Measurements from ENCODE around the gene NCK1. TPM values are rescaled to one million over a fixed set of nuclear protein-coding genes. Genes with fewer than 3 reads are reported as not detected.
"Not testable (repeated sequence)": the region's sequence is repeated elsewhere in the genome, so short reads cannot be mapped to it uniquely, and the experiment has no call there.

The NCK1 gene
- total RNA-seq, 3 donors from 2014 or later = 25.7 to 31.2 (median 30.0) TPM

GRCh38 chr3:136889947-136890346, 27.9 kb downstream of the NCK1 start:
- no peak for ATAC-seq
- Mint-ChIP-seq H3K27me3 (ENCODE audit: low read depth) (no peaks in the 10 kb centered on the region), H3K9me3 (peaks cover 7% of the 10 kb centered on the region), H3K4me1 (ENCODE audit: low read depth) (peaks cover 72% of the 10 kb centered on the region), H3K36me3 (ENCODE audit: insufficient read depth) (peaks cover 32% of the 10 kb centered on the region), H3K4me3 (no peak overlapping the region)
- DNase-seq = no peak

DNA sequence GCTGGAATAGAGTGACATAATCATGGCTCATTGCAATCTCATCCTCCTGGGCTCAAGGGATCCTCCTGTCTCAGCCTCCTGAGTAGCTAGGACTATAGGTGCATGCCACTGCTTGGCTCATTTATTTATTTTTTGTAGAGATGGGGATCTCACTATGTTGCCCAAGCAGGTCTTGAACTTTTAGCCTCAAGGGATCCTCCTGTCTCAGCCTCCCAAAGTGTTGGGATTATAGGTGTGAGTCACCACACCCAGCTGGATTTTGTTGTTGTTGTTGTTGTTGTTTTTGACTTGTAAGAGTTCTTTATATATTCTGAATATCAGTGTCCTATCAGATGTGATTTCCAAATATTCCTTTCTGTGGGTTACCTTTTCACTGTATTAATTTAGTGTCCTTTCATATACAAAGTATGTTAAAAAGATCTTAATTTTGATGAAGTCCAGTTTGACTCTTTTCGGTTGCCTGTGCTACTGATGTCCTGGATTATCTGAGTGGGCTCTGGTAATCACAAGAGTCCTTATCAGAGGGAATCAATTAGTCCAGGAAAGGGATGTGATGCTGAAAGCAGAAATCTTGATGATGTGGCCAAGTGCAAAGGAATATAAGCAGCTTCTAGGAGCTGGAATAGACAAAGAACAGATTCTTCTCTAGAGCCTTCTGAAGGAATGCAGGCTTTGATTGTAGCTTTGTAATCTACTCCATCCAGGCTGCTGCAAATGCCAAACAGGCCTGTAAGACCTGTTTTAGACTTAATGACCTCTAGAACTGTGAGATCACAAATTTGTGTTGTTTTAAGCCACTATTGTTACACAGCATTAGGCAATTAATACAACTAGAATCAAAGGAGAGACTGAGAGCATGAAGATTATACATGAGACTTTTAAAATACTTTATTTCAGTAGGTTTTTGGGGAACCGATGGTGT, 30.2 kb downstream of the NCK1 start:
- DNase-seq = no peak
- Mint-ChIP-seq H3K27me3 (ENCODE audit: low read depth) (no peaks in the 10 kb centered on the region), H3K36me3 (ENCODE audit: insufficient read depth) (peaks cover 35% of the 10 kb centered on the region), H3K9me3 (peaks cover 7% of the 10 kb centered on the region), H3K4me3 (no peak overlapping the region), H3K4me1 (ENCODE audit: low read depth) (peaks cover 59% of the 10 kb centered on the region)
- ATAC-seq = no peak

- Mint-ChIP-seq H3K9me3 (peaks cover 7% of the 10 kb centered on the region), H3K4me3 (no peak overlapping the region), H3K4me1 (ENCODE audit: low read depth) (peaks cover 58% of the 10 kb centered on the region), H3K27me3 (ENCODE audit: low read depth) (no peaks in the 10 kb centered on the region), H3K36me3 (ENCODE audit: insufficient read depth) (peaks cover 37% of the 10 kb centered on the region)
- DNase-seq = no peak
- no peak for ATAC-seq
These were observed 31.9 kb downstream of the NCK1 start for GRCh38 chr3:136893848-136894443.

- H3K9me3 Mint-ChIP-seq; H3K27me3 Mint-ChIP-seq (ENCODE audit: low read depth); DNase-seq; H3K4me3 Mint-ChIP-seq; ATAC-seq: not testable (repeated sequence)
- Mint-ChIP-seq H3K36me3 (ENCODE audit: insufficient read depth) (peaks cover 31% of the 10 kb centered on the region), H3K4me1 (ENCODE audit: low read depth) (peaks cover 72% of the 10 kb centered on the region)
These were observed 35.2 kb downstream of the NCK1 start for GRCh38 chr3:136897171-136897570.

DNA sequence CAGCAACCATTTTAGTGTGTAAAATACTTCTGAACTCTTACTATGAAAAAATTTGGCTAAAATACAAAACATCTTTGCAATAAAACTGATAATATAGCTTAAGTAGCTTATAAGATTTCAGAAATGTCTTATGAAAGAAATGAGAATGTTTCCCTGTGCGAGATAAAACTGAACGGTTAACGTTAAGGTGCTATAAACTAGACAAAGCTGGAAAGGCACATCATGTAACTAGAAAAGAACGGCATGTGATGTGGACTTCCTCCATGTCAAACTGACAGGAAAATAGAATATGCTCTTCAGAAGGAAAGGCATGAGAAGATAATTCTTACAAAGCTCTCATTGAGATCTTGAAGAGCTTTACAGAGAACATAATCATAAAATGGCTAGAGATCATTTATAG, 36.5 kb downstream of the NCK1 start:
- peaks cover 65% of the 10 kb centered on the region for H3K4me1 Mint-ChIP-seq (ENCODE audit: low read depth)
- peaks cover 25% of the 10 kb centered on the region for H3K36me3 Mint-ChIP-seq (ENCODE audit: insufficient read depth)
- H3K4me3 Mint-ChIP-seq = no peak overlapping the region
- no peaks in the 10 kb centered on the region for H3K27me3 Mint-ChIP-seq (ENCODE audit: low read depth)
- no peak for ATAC-seq
- DNase-seq = no peak
- peaks cover 4% of the 10 kb centered on the region for H3K9me3 Mint-ChIP-seq

GRCh38 chr3:136898954-136899353, 36.9 kb downstream of the NCK1 start:
- no peaks in the 10 kb centered on the region for H3K27me3 Mint-ChIP-seq (ENCODE audit: low read depth)
- DNase-seq = no peak
- H3K9me3 Mint-ChIP-seq = peaks cover 8% of the 10 kb centered on the region
- ATAC-seq = no peak
- H3K4me3 Mint-ChIP-seq = no peak overlapping the region
- H3K4me1 Mint-ChIP-seq (ENCODE audit: low read depth) = peaks cover 61% of the 10 kb centered on the region
- H3K36me3 Mint-ChIP-seq (ENCODE audit: insufficient read depth) = peaks cover 26% of the 10 kb centered on the region

DNA sequence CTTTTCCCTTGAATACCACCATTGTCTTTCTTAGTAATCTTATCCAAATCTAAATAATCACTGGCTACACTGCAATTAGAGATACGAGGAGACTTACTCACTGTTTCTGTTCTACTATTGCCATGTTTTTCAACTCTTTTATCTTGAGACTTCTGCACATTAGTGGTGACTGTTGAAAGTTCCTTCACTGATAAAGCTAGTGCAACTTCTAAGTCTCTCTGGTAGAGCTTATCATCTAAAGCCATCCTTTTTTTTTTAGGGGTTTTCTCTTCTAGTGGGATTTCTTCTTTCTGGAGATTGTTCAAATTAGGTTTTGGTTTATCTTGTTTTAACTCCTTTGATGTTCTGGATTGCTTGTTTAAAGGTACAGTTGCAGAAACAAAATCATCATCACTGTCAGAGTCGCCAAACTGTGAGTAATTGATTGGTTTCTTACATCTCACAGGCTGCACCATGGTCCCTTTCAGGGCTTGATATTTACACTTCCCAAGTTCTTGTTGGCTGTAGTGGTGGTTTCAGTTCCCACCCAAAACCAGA, 37.7 kb downstream of the NCK1 start:
- Mint-ChIP-seq H3K36me3 (ENCODE audit: insufficient read depth) (peaks cover 25% of the 10 kb centered on the region), H3K27me3 (ENCODE audit: low read depth) (no peaks in the 10 kb centered on the region), H3K4me1 (ENCODE audit: low read depth) (peaks cover 58% of the 10 kb centered on the region), H3K4me3 (peak overlapping the region; percentile 2), H3K9me3 (peaks cover 8% of the 10 kb centered on the region)
- ATAC-seq = peak; percentile 85 to 94
- no peak for DNase-seq

GRCh38 chr3:136900694-136901093, 38.7 kb downstream of the NCK1 start:
- not testable (repeated sequence) for H3K27me3 Mint-ChIP-seq (ENCODE audit: low read depth); ATAC-seq; DNase-seq; H3K4me3 Mint-ChIP-seq; H3K9me3 Mint-ChIP-seq
- peaks cover 63% of the 10 kb centered on the region for H3K4me1 Mint-ChIP-seq (ENCODE audit: low read depth)
- peaks cover 28% of the 10 kb centered on the region for H3K36me3 Mint-ChIP-seq (ENCODE audit: insufficient read depth)

GRCh38 chr3:136901391-136901790, 39.4 kb downstream of the NCK1 start:
- Mint-ChIP-seq H3K4me3 (no peak overlapping the region), H3K4me1 (ENCODE audit: low read depth) (peaks cover 65% of the 10 kb centered on the region), H3K36me3 (ENCODE audit: insufficient read depth) (peaks cover 28% of the 10 kb centered on the region), H3K27me3 (ENCODE audit: low read depth) (no peaks in the 10 kb centered on the region), H3K9me3 (peaks cover 8% of the 10 kb centered on the region)
- DNase-seq = no peak
- no peak for ATAC-seq

DNA sequence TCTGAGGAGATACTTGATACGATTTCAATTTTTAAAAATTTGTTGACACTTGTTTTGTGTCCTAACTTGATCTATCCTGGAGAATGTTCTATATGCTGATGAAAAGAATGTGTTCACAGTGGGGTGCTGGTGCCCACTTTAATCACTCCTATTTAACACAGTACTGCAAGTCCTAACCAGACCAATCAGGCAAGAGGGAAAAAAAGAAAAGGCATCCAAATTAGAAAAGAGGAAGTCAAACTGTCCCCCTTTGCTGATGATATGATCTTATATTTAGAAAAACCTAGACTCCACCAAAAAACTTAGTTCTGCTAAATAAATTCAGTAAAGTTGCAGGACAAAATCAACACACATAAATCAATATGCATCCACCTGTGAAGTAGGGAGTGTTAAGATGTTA, 40.5 kb downstream of the NCK1 start:
- H3K9me3 Mint-ChIP-seq; DNase-seq; H3K27me3 Mint-ChIP-seq (ENCODE audit: low read depth); ATAC-seq; H3K4me3 Mint-ChIP-seq: not testable (repeated sequence)
- peaks cover 28% of the 10 kb centered on the region for H3K36me3 Mint-ChIP-seq (ENCODE audit: insufficient read depth)
- peaks cover 69% of the 10 kb centered on the region for H3K4me1 Mint-ChIP-seq (ENCODE audit: low read depth)

GRCh38 chr3:136903899-136904298, 41.9 kb downstream of the NCK1 start:
- DNase-seq (no peak), ATAC-seq (no peak)
- Mint-ChIP-seq H3K27me3 (ENCODE audit: low read depth) (no peaks in the 10 kb centered on the region), H3K4me1 (ENCODE audit: low read depth) (peaks cover 73% of the 10 kb centered on the region), H3K4me3 (no peak overlapping the region), H3K36me3 (ENCODE audit: insufficient read depth) (peaks cover 26% of the 10 kb centered on the region), H3K9me3 (peaks cover 8% of the 10 kb centered on the region)

DNA sequence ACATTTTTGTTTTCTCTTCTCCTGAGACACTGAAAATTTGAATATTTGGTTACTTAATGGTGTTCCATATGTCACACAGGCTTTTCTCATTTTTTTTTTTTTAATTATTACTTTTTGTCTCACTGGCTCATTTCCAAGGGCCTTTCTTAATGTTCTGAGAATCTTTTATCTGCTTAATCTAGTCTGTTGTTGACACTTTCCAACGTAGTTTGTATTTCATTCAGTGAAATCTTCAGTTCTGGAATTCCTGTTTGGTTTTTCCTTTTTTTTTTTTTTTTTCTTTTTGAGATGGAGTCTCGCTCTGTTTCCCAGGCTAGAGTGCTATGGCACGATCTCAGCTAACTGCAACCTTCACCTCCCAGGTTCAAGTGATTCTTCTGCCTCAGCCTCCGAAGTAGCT, 42.7 kb downstream of the NCK1 start:
- H3K36me3 Mint-ChIP-seq (ENCODE audit: insufficient read depth) = peaks cover 23% of the 10 kb centered on the region
- peaks cover 74% of the 10 kb centered on the region for H3K4me1 Mint-ChIP-seq (ENCODE audit: low read depth)

GRCh38 chr3:136905549-136905948, 43.5 kb downstream of the NCK1 start:
- no peaks in the 10 kb centered on the region for H3K27me3 Mint-ChIP-seq (ENCODE audit: low read depth)
- ATAC-seq = no peak
- H3K9me3 Mint-ChIP-seq = peaks cover 8% of the 10 kb centered on the region
- H3K4me1 Mint-ChIP-seq (ENCODE audit: low read depth) = peaks cover 74% of the 10 kb centered on the region
- no peak overlapping the region for H3K4me3 Mint-ChIP-seq
- peaks cover 21% of the 10 kb centered on the region for H3K36me3 Mint-ChIP-seq (ENCODE audit: insufficient read depth)
- no peak for DNase-seq

More for the DNA sequence above, 42.7 kb downstream of the NCK1 start:
- no peak for ATAC-seq
- no peak for DNase-seq
- Mint-ChIP-seq H3K9me3 (peaks cover 8% of the 10 kb centered on the region), H3K4me3 (no peak overlapping the region), H3K27me3 (ENCODE audit: low read depth) (no peaks in the 10 kb centered on the region)

DNA sequence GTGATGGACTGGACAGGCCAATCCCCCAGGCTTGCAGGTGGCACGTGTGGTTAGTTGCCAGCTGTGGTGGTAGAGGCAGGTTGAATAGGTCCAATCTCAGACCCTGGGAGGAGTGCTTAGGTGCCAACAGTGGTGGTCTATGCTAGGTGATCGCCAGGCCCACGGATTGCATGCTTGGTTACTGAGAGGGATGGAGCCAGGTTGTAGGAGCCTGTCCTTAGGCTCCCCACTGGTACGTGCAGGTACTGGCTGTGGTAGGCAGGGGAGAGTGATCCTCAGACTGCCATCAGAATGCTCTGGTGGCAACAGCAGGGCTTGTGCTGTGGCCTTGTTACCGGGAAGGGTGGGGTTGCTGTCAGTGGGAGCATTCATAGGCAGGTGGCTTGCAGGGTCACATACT, 44.7 kb downstream of the NCK1 start:
- Mint-ChIP-seq H3K36me3 (ENCODE audit: insufficient read depth) (peaks cover 20% of the 10 kb centered on the region), H3K27me3 (ENCODE audit: low read depth) (no peaks in the 10 kb centered on the region), H3K9me3 (peaks cover 8% of the 10 kb centered on the region), H3K4me1 (ENCODE audit: low read depth) (peaks cover 72% of the 10 kb centered on the region), H3K4me3 (no peak overlapping the region)
- ATAC-seq (no peak), DNase-seq (no peak)
